Chondrocyte (in vitro differentiated cells): ENCODE measurements around the gene PTPN4. TPM values are rescaled to one million over a fixed set of nuclear protein-coding genes. Genes with fewer than 3 reads are reported as not detected.

Experiments used
- DNase-seq: peaks from one replicate; pipeline ENCODE4 v3.0.0; 2021; ENCODE audit warnings: mixed read lengths, low spot score
- H3K27ac Mint-ChIP-seq: one replicate; pipeline ENCODE4 v1.8.0; 2021; ENCODE audit warnings: mild to moderate bottlenecking, moderate library complexity, mixed read lengths; ENCODE audit not compliant: unreplicated experiment
- H3K27me3 Mint-ChIP-seq: 2 replicates; pipeline ENCODE4 v1.8.0; 2021; ENCODE audit warnings: low read depth, mixed read lengths
- H3K36me3 Mint-ChIP-seq: 2 replicates; pipeline ENCODE4 v1.8.0; 2021; ENCODE audit warnings: low read depth, mixed read lengths
- H3K4me1 Mint-ChIP-seq: 2 replicates; pipeline ENCODE4 v1.8.0; 2021; ENCODE audit warnings: low read depth, mild to moderate bottlenecking, mixed read lengths
- H3K4me3 Mint-ChIP-seq: one replicate; pipeline ENCODE4 v1.8.0; 2021; ENCODE audit warnings: mild to moderate bottlenecking, moderate library complexity, mixed read lengths; ENCODE audit not compliant: unreplicated experiment
- H3K9me3 Mint-ChIP-seq: 2 replicates; pipeline ENCODE4 v1.8.0; 2021; ENCODE audit warnings: low read depth, mixed read lengths
- CTCF ChIP-seq: fragments of 200-600 bp; sonication (generic); IDR thresholded peaks from 2 replicates; pipeline ENCODE4 v1.5.0; 2021; ENCODE audit warnings: antibody characterized with exemption, mild to moderate bottlenecking, moderate library complexity
- total RNA-seq: library from RNA; stranded (reverse); gene quantifications from 3 replicates; pipeline ENCODE4 v1.2.1, GENCODE V29; 2021

The PTPN4 gene
- total RNA-seq, 1 donor from 2014 or later: 24.2 TPM

GRCh38 chr2:119879502-119879901, 119.8 kb downstream of the PTPN4 start:
- no peak overlapping the region for H3K4me3 Mint-ChIP-seq
- DNase-seq: no peak
- no peaks in the 10 kb centered on the region for H3K36me3 Mint-ChIP-seq
- H3K4me1 Mint-ChIP-seq: no peaks in the 10 kb centered on the region
- no peaks in the 10 kb centered on the region for H3K9me3 Mint-ChIP-seq
- no peaks in the 10 kb centered on the region for H3K27me3 Mint-ChIP-seq
- TF ChIP-seq CTCF: no peak
- no peak overlapping the region for H3K27ac Mint-ChIP-seq

- Mint-ChIP-seq H3K27me3 (no peaks in the 10 kb centered on the region), H3K4me1 (peaks cover 19% of the 10 kb centered on the region), H3K27ac (peak overlapping the region; percentile 43), H3K9me3 (peaks cover 21% of the 10 kb centered on the region), H3K4me3 (no peak overlapping the region), H3K36me3 (peaks cover 17% of the 10 kb centered on the region)
- DNase-seq: no peak
- no peak for TF ChIP-seq CTCF
Measured at GRCh38 chr2:119888680-119889079, 129.0 kb downstream of the PTPN4 start.

DNA sequence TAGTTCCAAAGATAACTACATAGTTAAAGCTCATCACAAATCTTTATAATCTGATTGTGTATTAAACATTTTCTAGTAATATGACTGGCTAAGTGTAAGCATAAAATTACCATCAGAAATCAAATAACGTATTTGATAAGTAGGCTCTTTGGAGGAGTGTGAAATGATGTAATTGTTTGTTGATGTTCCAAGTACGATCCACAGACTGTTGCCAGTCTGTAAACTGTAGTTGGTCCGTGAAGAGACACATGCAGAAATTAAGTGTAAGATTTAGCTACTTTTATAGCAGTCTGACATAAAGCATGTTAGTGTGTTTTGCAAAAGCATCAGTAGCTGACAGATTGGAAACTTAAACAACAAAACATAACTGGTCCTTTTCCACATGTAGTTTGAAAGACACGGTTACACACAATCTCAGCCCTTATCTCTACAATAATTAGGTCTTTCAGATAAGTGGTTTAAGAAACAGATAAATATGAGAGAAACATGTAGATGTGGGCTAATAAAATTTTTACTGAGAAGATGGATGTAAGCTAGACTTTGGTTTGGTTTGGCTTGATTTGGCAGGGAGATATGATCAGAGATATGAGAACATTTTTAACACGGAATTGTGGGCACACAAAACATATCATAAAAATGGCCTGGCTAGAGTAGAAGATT, 138.1 kb downstream of the PTPN4 start:
- TF ChIP-seq CTCF: no peak
- DNase-seq: no peak
- Mint-ChIP-seq H3K27ac (no peak overlapping the region), H3K4me1 (no peaks in the 10 kb centered on the region), H3K27me3 (no peaks in the 10 kb centered on the region), H3K36me3 (peaks cover 21% of the 10 kb centered on the region), H3K4me3 (no peak overlapping the region), H3K9me3 (no peaks in the 10 kb centered on the region)

DNA sequence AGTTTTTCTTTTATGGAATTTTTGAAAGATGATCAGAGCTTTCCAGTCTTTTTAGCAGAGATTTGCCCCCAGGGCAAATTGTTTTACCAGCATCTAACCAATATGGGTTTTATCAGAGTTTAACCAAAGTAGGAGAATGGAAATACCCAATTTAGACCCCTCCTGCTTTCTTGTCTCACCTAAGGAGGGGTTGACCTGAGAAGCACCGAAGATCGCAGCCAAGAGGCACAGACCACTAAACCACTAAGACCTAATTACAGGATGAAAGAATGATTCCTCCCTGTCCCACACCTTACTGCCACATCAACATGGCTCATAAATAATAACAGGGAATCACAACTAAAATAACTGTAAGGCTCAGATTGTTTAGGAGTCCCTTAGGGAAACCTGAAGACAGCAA, 141.3 kb downstream of the PTPN4 start:
- no peak overlapping the region for H3K27ac Mint-ChIP-seq
- no peaks in the 10 kb centered on the region for H3K27me3 Mint-ChIP-seq
- no peaks in the 10 kb centered on the region for H3K4me1 Mint-ChIP-seq
- TF ChIP-seq CTCF: no peak
- peaks cover 41% of the 10 kb centered on the region for H3K36me3 Mint-ChIP-seq
- H3K9me3 Mint-ChIP-seq: peaks cover 9% of the 10 kb centered on the region
- no peak overlapping the region for H3K4me3 Mint-ChIP-seq
- no peak for DNase-seq

- no peak for TF ChIP-seq CTCF
- Mint-ChIP-seq H3K27me3 (no peaks in the 10 kb centered on the region), H3K27ac (no peak overlapping the region)
Measured at GRCh38 chr2:119910566-119910965, 150.8 kb downstream of the PTPN4 start.

More at GRCh38 chr2:119910566-119910965, 150.8 kb downstream of the PTPN4 start:
- H3K9me3 Mint-ChIP-seq: peaks cover 26% of the 10 kb centered on the region
- DNase-seq: no peak
- H3K4me1 Mint-ChIP-seq: no peaks in the 10 kb centered on the region
- H3K4me3 Mint-ChIP-seq: no peak overlapping the region
- H3K36me3 Mint-ChIP-seq: peaks cover 30% of the 10 kb centered on the region
